ENCODE data around the gene WDR86. TPM values are rescaled to one million over a fixed set of nuclear protein-coding genes. Genes with fewer than 3 reads are reported as not detected.

WDR86 gene
- polyA plus RNA-seq, 1 donor (not counting 4 experiments of a cell fraction or from before 2014, with no cell fraction given), result not detected

DNA sequence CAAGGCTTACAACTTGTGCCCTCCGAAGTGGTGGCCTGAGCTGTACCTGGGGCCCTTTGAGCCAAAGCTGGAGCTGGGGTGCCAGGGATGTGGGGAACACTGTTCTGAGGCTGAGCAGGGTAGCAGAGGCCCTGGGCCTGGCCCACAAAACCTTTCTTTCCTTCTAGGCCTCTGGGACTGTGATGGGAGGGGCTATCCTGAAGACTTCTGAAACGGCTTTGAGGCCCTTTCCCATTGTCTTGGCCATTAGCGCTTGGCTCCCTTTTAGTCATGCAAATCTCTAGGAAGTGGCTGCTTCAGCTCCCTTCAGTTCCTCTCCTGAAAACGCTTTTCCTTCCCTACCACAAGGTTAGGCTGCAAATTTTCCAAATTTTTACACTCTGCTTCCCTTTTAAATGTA, 46.9 kb upstream of the WDR86 start:
- no peak overlapping the region for H3K4me2 ChIP-seq (ENCODE audit: control insufficient read depth, extremely low read depth, insufficient read depth, low read depth, low read length)
- H3K9me1 ChIP-seq (ENCODE audit: control insufficient read depth, extremely low read depth, insufficient read depth, low read length), result no peaks in the 10 kb centered on the region
- H3K9ac ChIP-seq (ENCODE audit: control insufficient read depth, extremely low read depth, insufficient read depth, low read length), result no peak overlapping the region
- dilution Hi-C loops (cut with MboI; ENCODE audit: extremely low pct_ligation_motif_present, low sequenced_read_pairs), result no loop called here
- no peak overlapping the region for H2AFZ ChIP-seq (ENCODE audit: control insufficient read depth, low read length)
- FAIRE-seq (no peak), DNase-seq (ENCODE audit: low read depth, low spot score) (no peak)
- no peaks in the 10 kb centered on the region for H3K79me2 ChIP-seq (ENCODE audit: control insufficient read depth, insufficient read depth, low read length)
- no peaks in the 10 kb centered on the region for H3K36me3 ChIP-seq (ENCODE audit: control insufficient read depth in 2 of 2, extremely low read depth in 1 of 2, insufficient read depth in 2 of 2, low read length in 2 of 2)
- H4K20me1 ChIP-seq (ENCODE audit: control insufficient read depth, extremely low read depth, insufficient read depth, low read length), result no peaks in the 10 kb centered on the region
- H3K27ac ChIP-seq (ENCODE audit: control insufficient read depth, insufficient read depth, low read length), result no peak overlapping the region
- no peaks in the 10 kb centered on the region for H3K9me3 ChIP-seq (ENCODE audit: control insufficient read depth, low read depth, low read length)
- H3K4me3 ChIP-seq (ENCODE audit: control insufficient read depth in 2 of 3, extremely low read depth in 1 of 3, insufficient read depth in 2 of 3, low read depth in 1 of 3, low read length in 3 of 3), result no peak overlapping the region
- peaks cover 4% of the 10 kb centered on the region for H3K27me3 ChIP-seq (ENCODE audit: control insufficient read depth, extremely low read depth, insufficient read depth, low read length)
- peaks cover 11% of the 10 kb centered on the region for H3K4me1 ChIP-seq (ENCODE audit: control insufficient read depth, extremely low read depth, insufficient read depth, low read length)
- no peak for TF ChIP-seq EZH2 (IDR thresholded peaks at IDR 0.05; ENCODE audit: low read length)
- TF ChIP-seq, protein P1, sequence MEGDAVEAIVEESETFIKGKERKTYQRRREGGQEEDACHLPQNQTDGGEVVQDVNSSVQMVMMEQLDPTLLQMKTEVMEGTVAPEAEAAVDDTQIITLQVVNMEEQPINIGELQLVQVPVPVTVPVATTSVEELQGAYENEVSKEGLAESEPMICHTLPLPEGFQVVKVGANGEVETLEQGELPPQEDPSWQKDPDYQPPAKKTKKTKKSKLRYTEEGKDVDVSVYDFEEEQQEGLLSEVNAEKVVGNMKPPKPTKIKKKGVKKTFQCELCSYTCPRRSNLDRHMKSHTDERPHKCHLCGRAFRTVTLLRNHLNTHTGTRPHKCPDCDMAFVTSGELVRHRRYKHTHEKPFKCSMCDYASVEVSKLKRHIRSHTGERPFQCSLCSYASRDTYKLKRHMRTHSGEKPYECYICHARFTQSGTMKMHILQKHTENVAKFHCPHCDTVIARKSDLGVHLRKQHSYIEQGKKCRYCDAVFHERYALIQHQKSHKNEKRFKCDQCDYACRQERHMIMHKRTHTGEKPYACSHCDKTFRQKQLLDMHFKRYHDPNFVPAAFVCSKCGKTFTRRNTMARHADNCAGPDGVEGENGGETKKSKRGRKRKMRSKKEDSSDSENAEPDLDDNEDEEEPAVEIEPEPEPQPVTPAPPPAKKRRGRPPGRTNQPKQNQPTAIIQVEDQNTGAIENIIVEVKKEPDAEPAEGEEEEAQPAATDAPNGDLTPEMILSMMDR (optimal IDR thresholded peaks at IDR 0.05 in 1 of 3, IDR thresholded peaks at IDR 0.05 in 1 of 3, conservative IDR thresholded peaks at IDR 0.05 in 1 of 3; ENCODE audit: extremely low read depth in 1 of 3, insufficient read depth in 2 of 3, low read length in 3 of 3), result no peak

DNA sequence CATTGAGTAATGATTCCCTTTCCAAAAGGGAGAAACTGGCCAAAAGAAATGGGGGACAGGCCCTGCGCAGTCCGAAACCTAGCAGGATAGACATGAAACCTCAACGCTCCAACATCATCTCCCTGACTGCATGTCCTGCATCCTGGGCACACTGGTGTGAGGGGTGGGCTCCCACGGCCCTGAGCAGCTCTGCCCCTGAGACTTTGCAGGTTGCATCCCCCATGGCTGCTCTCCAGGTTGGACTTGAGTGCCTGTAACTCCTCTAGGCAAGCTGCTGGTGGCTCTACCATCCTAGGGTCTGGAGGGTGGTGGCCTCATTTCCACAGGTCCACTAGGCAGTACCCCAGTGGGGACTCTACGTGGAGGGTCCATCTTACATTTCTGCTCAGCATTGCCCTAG, 46.4 kb upstream of the WDR86 start:
- Histone ChIP-seq H3K27ac (ENCODE audit: control insufficient read depth, insufficient read depth, low read length) (no peak overlapping the region), H3K27me3 (ENCODE audit: control insufficient read depth, extremely low read depth, insufficient read depth, low read length) (peaks cover 4% of the 10 kb centered on the region), H3K9me3 (ENCODE audit: control insufficient read depth, low read depth, low read length) (no peaks in the 10 kb centered on the region), H3K4me1 (ENCODE audit: control insufficient read depth, extremely low read depth, insufficient read depth, low read length) (peaks cover 11% of the 10 kb centered on the region), H3K36me3 (ENCODE audit: control insufficient read depth in 2 of 2, extremely low read depth in 1 of 2, insufficient read depth in 2 of 2, low read length in 2 of 2) (no peaks in the 10 kb centered on the region), H3K4me3 (ENCODE audit: control insufficient read depth in 2 of 3, extremely low read depth in 1 of 3, insufficient read depth in 2 of 3, low read depth in 1 of 3, low read length in 3 of 3) (no peak overlapping the region), H3K79me2 (ENCODE audit: control insufficient read depth, insufficient read depth, low read length) (no peaks in the 10 kb centered on the region), H3K9me1 (ENCODE audit: control insufficient read depth, extremely low read depth, insufficient read depth, low read length) (no peaks in the 10 kb centered on the region), H3K9ac (ENCODE audit: control insufficient read depth, extremely low read depth, insufficient read depth, low read length) (no peak overlapping the region), H4K20me1 (ENCODE audit: control insufficient read depth, extremely low read depth, insufficient read depth, low read length) (no peaks in the 10 kb centered on the region), H2AFZ (ENCODE audit: control insufficient read depth, low read length) (no peak overlapping the region), H3K4me2 (ENCODE audit: control insufficient read depth, extremely low read depth, insufficient read depth, low read depth, low read length) (no peak overlapping the region)
- DNase-seq (ENCODE audit: low read depth, low spot score) (no peak), FAIRE-seq (no peak)
- dilution Hi-C loops (cut with MboI; ENCODE audit: extremely low pct_ligation_motif_present, low sequenced_read_pairs), result no loop called here
- no peak for TF ChIP-seq EZH2 (IDR thresholded peaks at IDR 0.05; ENCODE audit: low read length)
- TF ChIP-seq, protein P1 (optimal IDR thresholded peaks at IDR 0.05 in 1 of 3, IDR thresholded peaks at IDR 0.05 in 1 of 3, conservative IDR thresholded peaks at IDR 0.05 in 1 of 3; ENCODE audit: extremely low read depth in 1 of 3, insufficient read depth in 2 of 3, low read length in 3 of 3), result no peak
